HL-60 (cell line): Measurements from ENCODE around the gene ERMP1.

Source experiments
- DNase-seq, 2 experiments: peaks; one replicate each; pipeline ENCODE4 v3.0.0-alpha.2; 2010 to 2020; ENCODE audit warnings: low read depth in 1 of 2, low spot score in 1 of 2
- H3K27ac ChIP-seq: fragments of 250-450 bp; sonication (Bioruptor Pico); replicated peaks from 2 replicates; pipeline ENCODE4 v1.5.1; 2020; ENCODE audit warnings: mild to moderate bottlenecking, moderate library complexity
- H3K27me3 ChIP-seq: fragments of 250-450 bp; sonication (Bioruptor Pico); 2 replicates; pipeline ENCODE4 v1.5.1; 2021; ENCODE audit warnings: mild to moderate bottlenecking, moderate library complexity; ENCODE audit not compliant: insufficient read depth, poor library complexity, severe bottlenecking
- H3K4me3 ChIP-seq: replicated peaks from 2 replicates; pipeline ENCODE4 v1.5.1; 2011; ENCODE audit warnings: mild to moderate bottlenecking, control low read depth, low read length; ENCODE audit not compliant: insufficient read depth
- CTCF ChIP-seq: IDR thresholded peaks from one replicate; pipeline ENCODE4 v1.5.1; 2011; ENCODE audit warnings: low read length, control low read depth, inconsistent platforms; ENCODE audit not compliant: insufficient read depth
- GABPA ChIP-seq: IDR thresholded peaks from 2 replicates; pipeline ENCODE4 v1.6.1; 2012; ENCODE audit warnings: low read depth
- POLR2AphosphoS5 ChIP-seq: IDR thresholded peaks from 2 replicates; pipeline ENCODE4 v1.6.1; 2012; ENCODE audit warnings: low read depth
- REST ChIP-seq: IDR thresholded peaks from 2 replicates; pipeline ENCODE4 v1.6.1; 2012; ENCODE audit warnings: low read depth; ENCODE audit not compliant: insufficient replicate concordance
- SPI1 ChIP-seq: IDR thresholded peaks from 2 replicates; pipeline ENCODE4 v1.6.1; 2012; ENCODE audit warnings: low read depth, mild to moderate bottlenecking, borderline replicate concordance

Gene ERMP1

GRCh38 chr9:5787759-5788302 lies 45.1 kb downstream of the ERMP1 start:
- TF ChIP-seq REST: no peak
- no peak for TF ChIP-seq POLR2AphosphoS5
- TF ChIP-seq SPI1: no peak
- no peak for TF ChIP-seq GABPA
- TF ChIP-seq CTCF: no peak
- H3K27me3 ChIP-seq: no peaks in the 10 kb centered on the region
- no peak overlapping the region for H3K4me3 ChIP-seq
- DNase-seq: no peak
- H3K27ac ChIP-seq: no peak overlapping the region

GRCh38 chr9:5787220-5787619 lies 45.7 kb downstream of the ERMP1 start:
- H3K4me3 ChIP-seq: no peak overlapping the region
- no peak overlapping the region for H3K27ac ChIP-seq
- H3K27me3 ChIP-seq: no peaks in the 10 kb centered on the region
- TF ChIP-seq REST (no peak), GABPA (no peak), SPI1 (no peak), POLR2AphosphoS5 (no peak), CTCF (no peak)
- DNase-seq: no peak

- DNase-seq: no peak
- TF ChIP-seq POLR2AphosphoS5: no peak
- TF ChIP-seq CTCF: no peak
- TF ChIP-seq SPI1: no peak
- no peak for TF ChIP-seq REST
- no peak for TF ChIP-seq GABPA
- no peak overlapping the region for H3K4me3 ChIP-seq
- no peaks in the 10 kb centered on the region for H3K27me3 ChIP-seq
- no peak overlapping the region for H3K27ac ChIP-seq
These were observed 46.4 kb downstream of the ERMP1 start for GRCh38 chr9:5786370-5787127.
